ENCODE data around the gene CARD9. TPM values are rescaled to one million over a fixed set of nuclear protein-coding genes. Genes with fewer than 3 reads are reported as not detected.
A peak's percentile ranks its signal among the peaks of the same experiment; 100 is the strongest.

CARD9 gene
- total RNA-seq, 2 donors from 2014 or later: 0.78 to 1.3 TPM

DNA sequence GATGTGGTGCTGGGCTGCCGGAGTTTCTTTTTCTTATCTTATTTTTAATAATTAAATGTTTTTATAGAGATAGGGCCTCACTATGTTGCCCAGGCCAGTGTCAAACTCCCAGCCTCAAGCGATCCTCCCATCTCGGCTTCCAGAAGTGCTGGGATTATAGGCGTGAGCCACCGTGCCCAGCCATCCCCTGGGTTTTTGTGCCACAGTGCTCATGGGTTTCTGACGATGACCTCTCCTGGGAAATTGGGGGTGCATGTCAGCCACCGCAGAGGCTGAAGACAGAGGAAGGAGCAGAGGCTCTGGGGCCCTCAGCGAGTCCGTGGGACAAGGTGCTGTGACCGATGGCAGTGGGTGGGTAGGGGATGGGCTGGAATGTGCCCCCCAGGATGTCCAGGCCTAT is 31.7 kb downstream of the CARD9 start:
- Histone ChIP-seq H3K36me3 (replicated peaks in 1 of 2; ENCODE audit: insufficient read depth in 1 of 2, low read depth in 2 of 2) (no peaks in the 10 kb centered on the region), H3K9me3 (no peaks in the 10 kb centered on the region), H3K4me1 (peaks cover 62% of the 10 kb centered on the region), H3K4me3 (peak overlapping the region in 1 of 2 donors; percentile 35), H3K27ac (peak overlapping the region; percentile 93 to 97 (median 95)), H3K27me3 (no peaks in the 10 kb centered on the region)
- TF ChIP-seq POLR2A (IDR thresholded peaks at IDR 0.05) (peak in 2 of 3 donors; percentile 24 to 51), CTCF (IDR thresholded peaks at IDR 0.05) (no peak)
- 39 to 46% methylated on average over 7 to 10 of the region's 10 CpGs for WGBS, 2 donors
- ATAC-seq: no peak
- peak in 1 of 4 donors; percentile 50 for DNase-seq
- intact Hi-C loops (cut with DNase I): no loop called here

DNA sequence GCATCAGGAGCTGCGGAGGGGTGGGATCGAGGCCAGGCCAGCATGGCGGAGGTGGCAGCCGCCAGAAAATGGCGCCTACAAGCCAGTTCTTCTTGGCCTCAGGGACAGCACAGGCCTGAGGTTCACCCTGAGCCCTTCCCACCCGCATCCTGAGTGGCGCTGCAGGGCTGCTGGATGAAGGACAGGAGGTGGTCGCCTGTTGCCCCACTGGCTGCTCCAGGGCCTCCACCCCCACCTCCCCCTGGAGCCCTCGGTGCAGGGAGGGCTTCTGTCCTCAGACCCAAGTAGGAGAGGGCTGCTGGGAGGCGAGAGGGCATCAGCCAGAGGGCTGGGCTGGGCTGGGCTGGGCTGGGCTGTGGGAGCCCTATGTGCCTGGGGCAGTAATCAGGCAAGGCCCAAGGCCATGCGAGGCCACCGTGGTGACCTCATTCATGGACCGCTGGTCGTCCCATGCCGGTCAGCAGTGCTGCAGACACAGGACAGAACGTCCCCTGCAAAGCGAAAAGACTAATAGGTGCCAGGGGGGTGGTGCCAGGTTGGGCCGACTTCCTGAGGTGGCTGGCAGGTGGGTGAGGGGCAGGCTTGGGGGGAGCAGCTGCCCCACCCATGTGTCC is 32.3 kb downstream of the CARD9 start:
- Histone ChIP-seq H3K9me3 (no peaks in the 10 kb centered on the region), H3K4me3 (no peak overlapping the region), H3K36me3 (replicated peaks in 1 of 2; ENCODE audit: insufficient read depth in 1 of 2, low read depth in 2 of 2) (no peaks in the 10 kb centered on the region), H3K4me1 (peaks cover 62% of the 10 kb centered on the region), H3K27me3 (no peaks in the 10 kb centered on the region), H3K27ac (peak overlapping the region; percentile 93 to 97 (median 95))
- 36 to 63% methylated on average over 6 to 15 of the region's 18 CpGs for WGBS, 2 donors
- peak; percentile 91 to 96 (median 94) for DNase-seq
- ATAC-seq: peak; percentile 58
- intact Hi-C loops (cut with DNase I): no loop called here
- no peak for TF ChIP-seq CTCF (IDR thresholded peaks at IDR 0.05)
- TF ChIP-seq POLR2A (IDR thresholded peaks at IDR 0.05): peak in 2 of 3 donors; percentile 60 to 67

DNA sequence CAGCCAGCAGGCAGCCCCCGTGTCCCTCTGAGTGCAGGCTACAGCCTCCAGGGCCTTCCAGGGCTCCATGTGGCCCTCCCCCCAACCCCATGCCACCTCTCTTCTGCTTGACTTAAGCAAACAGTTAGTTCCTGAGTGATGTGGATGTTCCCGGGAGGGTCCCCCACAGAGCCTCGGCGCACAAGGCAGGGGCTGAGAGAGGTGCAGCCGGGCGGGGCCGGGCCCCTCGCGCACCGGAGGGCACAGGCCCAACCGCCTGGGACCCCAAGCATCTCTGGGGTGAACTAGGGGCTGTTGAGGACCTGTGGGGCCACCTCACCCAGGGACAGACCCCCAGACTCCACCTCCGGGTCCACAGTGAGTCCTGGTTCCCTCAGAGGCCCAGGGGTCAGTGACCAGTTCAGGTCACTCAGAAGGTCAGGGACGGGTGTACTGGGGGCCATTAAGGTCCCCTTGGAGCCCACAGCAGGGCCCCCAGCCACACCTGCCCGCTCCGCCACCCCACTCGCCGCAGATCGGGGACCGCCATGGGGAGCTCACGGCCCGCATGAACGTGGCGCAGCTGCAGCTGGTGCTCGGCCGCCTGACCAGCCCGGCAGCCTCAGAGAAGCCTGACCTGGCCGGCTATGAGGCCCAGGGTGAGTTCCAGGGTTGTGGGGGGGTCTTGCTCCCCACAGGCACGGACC is 33.0 kb downstream of the CARD9 start:
- ATAC-seq: no peak
- Histone ChIP-seq H3K36me3 (replicated peaks in 1 of 2; ENCODE audit: insufficient read depth in 1 of 2, low read depth in 2 of 2) (no peaks in the 10 kb centered on the region), H3K4me1 (peaks cover 58% of the 10 kb centered on the region), H3K4me3 (no peak overlapping the region), H3K27me3 (no peaks in the 10 kb centered on the region), H3K9me3 (no peaks in the 10 kb centered on the region), H3K27ac (peak overlapping the region; percentile 93 to 97 (median 95))
- TF ChIP-seq POLR2A (IDR thresholded peaks at IDR 0.05) (no peak), CTCF (IDR thresholded peaks at IDR 0.05) (no peak)
- intact Hi-C loops (cut with DNase I): no loop called here
- 87 to 94% methylated on average over 14 to 24 of the region's 28 CpGs for WGBS, 2 donors
- DNase-seq: no peak

- intact Hi-C loops (cut with DNase I): loop anchor here (5.0 kb wide), 1 partner anchor 62 kb away; the partner anchor contains the start of gene SNAPC4
- Histone ChIP-seq H3K9me3 (no peaks in the 10 kb centered on the region), H3K4me1 (peaks cover 58% of the 10 kb centered on the region), H3K27ac (peak overlapping the region; percentile 93 to 97 (median 95)), H3K27me3 (no peaks in the 10 kb centered on the region), H3K36me3 (replicated peaks in 1 of 2; ENCODE audit: insufficient read depth in 1 of 2, low read depth in 2 of 2) (no peaks in the 10 kb centered on the region), H3K4me3 (no peak overlapping the region)
- peak in 3 of 4 donors; percentile 61 to 70 (median 67) for DNase-seq
- TF ChIP-seq POLR2A (IDR thresholded peaks at IDR 0.05): peak in 2 of 3 donors; percentile 35 to 40
- TF ChIP-seq CTCF (IDR thresholded peaks at IDR 0.05): no peak
- 40 to 60% methylated on average over 1 to 12 of the region's 12 CpGs for WGBS, 2 donors
- ATAC-seq: peak; percentile 0
Observed at GRCh38 chr9:136339958-136340310, 33.5 kb downstream of the CARD9 start.
